ENCODE measurements around the gene ECT2.
"Not testable (repeated sequence)": the region's sequence is repeated elsewhere in the genome, so short reads cannot be mapped to it uniquely, and the experiment has no call there.

The ECT2 gene

GRCh38 chr3:172853921-172854666, 103.6 kb downstream of the ECT2 start:
- Mint-ChIP-seq H3K27ac (no peak overlapping the region), H3K9me3 (no peaks in the 10 kb centered on the region)

GRCh38 chr3:172855037-172855436, 104.5 kb downstream of the ECT2 start:
- H3K27me3 Mint-ChIP-seq = peaks cover 12% of the 10 kb centered on the region
- no peaks in the 10 kb centered on the region for H3K9me3 Mint-ChIP-seq
- no peaks in the 10 kb centered on the region for H3K36me3 Mint-ChIP-seq
- no peak overlapping the region for H3K4me3 Mint-ChIP-seq
- no peak for ATAC-seq
- no peaks in the 10 kb centered on the region for H3K4me1 Mint-ChIP-seq
- no peak overlapping the region for H3K27ac Mint-ChIP-seq

More at GRCh38 chr3:172853921-172854666, 103.6 kb downstream of the ECT2 start:
- Mint-ChIP-seq H3K27me3 (peaks cover 16% of the 10 kb centered on the region), H3K4me1 (no peaks in the 10 kb centered on the region), H3K36me3 (no peaks in the 10 kb centered on the region), H3K4me3 (no peak overlapping the region)
- ATAC-seq = no peak

- no peaks in the 10 kb centered on the region for H3K27me3 Mint-ChIP-seq
- H3K4me1 Mint-ChIP-seq = no peaks in the 10 kb centered on the region
- no peak for ATAC-seq
- no peaks in the 10 kb centered on the region for H3K36me3 Mint-ChIP-seq
- H3K4me3 Mint-ChIP-seq = no peak overlapping the region
- no peak overlapping the region for H3K27ac Mint-ChIP-seq
- H3K9me3 Mint-ChIP-seq = no peaks in the 10 kb centered on the region
These were observed 106.5 kb downstream of the ECT2 start for GRCh38 chr3:172856795-172857742.

GRCh38 chr3:172859041-172859440, 108.5 kb downstream of the ECT2 start:
- no peak overlapping the region for H3K27ac Mint-ChIP-seq
- no peaks in the 10 kb centered on the region for H3K36me3 Mint-ChIP-seq
- no peak overlapping the region for H3K4me3 Mint-ChIP-seq
- H3K27me3 Mint-ChIP-seq = no peaks in the 10 kb centered on the region
- no peak for ATAC-seq
- H3K9me3 Mint-ChIP-seq = no peaks in the 10 kb centered on the region
- H3K4me1 Mint-ChIP-seq = no peaks in the 10 kb centered on the region

GRCh38 chr3:172866726-172867350, 116.3 kb downstream of the ECT2 start:
- not testable (repeated sequence) for ATAC-seq, H3K27ac Mint-ChIP-seq, H3K9me3 Mint-ChIP-seq, H3K27me3 Mint-ChIP-seq, H3K4me3 Mint-ChIP-seq, H3K4me1 Mint-ChIP-seq, H3K36me3 Mint-ChIP-seq

- Mint-ChIP-seq H3K4me3 (no peak overlapping the region), H3K27ac (no peak overlapping the region), H3K36me3 (no peaks in the 10 kb centered on the region), H3K27me3 (no peaks in the 10 kb centered on the region), H3K4me1 (no peaks in the 10 kb centered on the region), H3K9me3 (no peaks in the 10 kb centered on the region)
- ATAC-seq = no peak
These were observed 118.2 kb downstream of the ECT2 start for GRCh38 chr3:172868582-172869200.

- no peak for ATAC-seq
- Mint-ChIP-seq H3K4me3 (no peak overlapping the region), H3K4me1 (no peaks in the 10 kb centered on the region), H3K36me3 (no peaks in the 10 kb centered on the region), H3K27ac (no peak overlapping the region), H3K27me3 (no peaks in the 10 kb centered on the region), H3K9me3 (no peaks in the 10 kb centered on the region)
These were observed 118.8 kb downstream of the ECT2 start for GRCh38 chr3:172869368-172869771.

- no peak for ATAC-seq
- H3K36me3 Mint-ChIP-seq = no peaks in the 10 kb centered on the region
- H3K27me3 Mint-ChIP-seq = no peaks in the 10 kb centered on the region
- H3K4me3 Mint-ChIP-seq = no peak overlapping the region
- H3K9me3 Mint-ChIP-seq = no peaks in the 10 kb centered on the region
- H3K27ac Mint-ChIP-seq = no peak overlapping the region
- H3K4me1 Mint-ChIP-seq = no peaks in the 10 kb centered on the region
These were observed 119.4 kb downstream of the ECT2 start for GRCh38 chr3:172869784-172870518.
